Ramos (cell line): Measurements from ENCODE around the gene EML3.

Source experiments
- in situ Hi-C: fragments of 300-500 bp; cut with MboI; formaldehyde crosslinking; loops from one replicate; pipeline ENCODE4 v1.14.3; 2022; ENCODE audit warnings: low sequenced_read_pairs; ENCODE audit not compliant: unreplicated experiment

Gene EML3

GRCh38 chr11:62556875-62557631 lies 55.5 kb downstream of the EML3 start:
- in situ Hi-C loops, result loop anchor here (5.0 kb wide), 1 partner anchor 135 kb away; no protein-coding TSS in a partner anchor

DNA sequence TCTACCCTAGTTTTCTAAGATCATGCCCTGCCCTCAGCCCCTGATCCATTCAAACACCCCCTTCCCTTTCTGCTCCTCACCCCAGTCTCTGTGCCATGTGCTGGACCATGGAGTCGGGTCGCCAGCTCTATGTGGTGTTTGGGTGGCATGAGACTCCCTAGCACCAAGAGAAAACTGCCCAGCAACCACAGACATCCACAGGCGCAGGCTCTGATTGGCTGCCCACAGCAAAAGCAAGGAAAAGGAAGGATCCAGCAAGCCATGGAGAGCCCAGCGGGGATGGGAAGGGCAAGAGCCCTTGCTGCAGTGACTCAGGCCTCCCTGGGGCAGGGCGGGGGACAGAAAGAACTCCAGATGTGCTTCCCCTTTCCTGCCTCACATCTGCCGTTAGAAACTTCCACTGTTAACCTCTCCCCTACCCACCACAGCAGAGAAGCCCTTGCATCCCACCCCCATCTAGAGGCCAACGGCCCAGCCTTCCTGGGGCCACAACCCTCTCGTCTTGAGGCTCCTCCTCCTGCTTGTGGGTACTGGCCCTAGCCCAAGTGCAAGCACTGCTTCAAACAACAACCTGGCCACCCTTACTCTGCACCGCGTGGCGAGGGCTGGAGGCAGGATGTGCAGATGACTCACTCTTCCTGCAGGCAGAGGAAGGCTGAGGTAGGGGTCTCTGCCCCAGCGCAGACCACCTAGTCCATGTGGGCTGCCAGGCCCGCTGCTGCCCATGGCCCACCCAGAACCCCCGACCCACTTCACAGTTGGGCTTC lies 56.3 kb downstream of the EML3 start:
- in situ Hi-C loops, result loop anchor here (5.0 kb wide), 1 partner anchor 134 kb away; no protein-coding TSS in a partner anchor

GRCh38 chr11:62555464-62556107 lies 57.0 kb downstream of the EML3 start:
- in situ Hi-C loops, result loop anchor here (5.0 kb wide), 1 partner anchor 133 kb away; no protein-coding TSS in a partner anchor

DNA sequence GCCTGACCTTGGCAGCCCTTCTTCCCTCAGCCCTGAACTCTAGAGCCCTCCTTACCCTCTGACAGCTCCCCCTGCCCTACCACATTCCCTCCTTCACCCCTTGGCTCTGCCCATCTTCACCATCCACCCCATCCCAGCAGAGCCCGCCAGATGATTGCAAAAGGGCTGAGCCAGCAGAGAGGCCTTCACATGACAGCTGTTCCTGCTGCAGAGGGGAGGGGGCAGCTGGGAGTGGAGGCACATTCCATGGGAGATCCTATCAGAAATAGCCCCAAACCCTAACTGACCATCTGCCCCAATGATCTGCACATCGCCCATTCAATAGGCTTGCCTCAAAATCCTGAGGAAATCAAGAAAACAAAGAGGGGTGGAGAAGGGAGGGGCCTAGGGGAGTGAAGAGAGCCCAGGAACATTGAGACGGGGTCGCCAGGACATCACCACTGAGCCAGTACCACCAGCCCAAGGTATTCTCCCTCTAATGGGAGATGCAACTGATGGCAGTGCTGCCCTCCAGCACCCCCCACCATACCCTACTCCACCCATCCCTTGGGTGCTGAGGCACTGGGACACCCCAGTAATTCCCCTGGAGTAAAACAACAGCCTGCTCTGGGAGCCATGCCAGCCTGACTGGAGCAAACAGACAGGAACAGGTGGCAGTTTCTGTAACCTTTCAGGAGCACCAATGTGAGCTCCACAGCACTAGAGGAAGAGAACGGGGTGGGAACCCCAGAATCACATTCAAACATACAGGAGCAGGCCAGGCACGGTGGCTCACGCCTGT lies 58.0 kb downstream of the EML3 start:
- in situ Hi-C loops, result loop anchor here (5.0 kb wide), 1 partner anchor 132 kb away; no protein-coding TSS in a partner anchor

DNA sequence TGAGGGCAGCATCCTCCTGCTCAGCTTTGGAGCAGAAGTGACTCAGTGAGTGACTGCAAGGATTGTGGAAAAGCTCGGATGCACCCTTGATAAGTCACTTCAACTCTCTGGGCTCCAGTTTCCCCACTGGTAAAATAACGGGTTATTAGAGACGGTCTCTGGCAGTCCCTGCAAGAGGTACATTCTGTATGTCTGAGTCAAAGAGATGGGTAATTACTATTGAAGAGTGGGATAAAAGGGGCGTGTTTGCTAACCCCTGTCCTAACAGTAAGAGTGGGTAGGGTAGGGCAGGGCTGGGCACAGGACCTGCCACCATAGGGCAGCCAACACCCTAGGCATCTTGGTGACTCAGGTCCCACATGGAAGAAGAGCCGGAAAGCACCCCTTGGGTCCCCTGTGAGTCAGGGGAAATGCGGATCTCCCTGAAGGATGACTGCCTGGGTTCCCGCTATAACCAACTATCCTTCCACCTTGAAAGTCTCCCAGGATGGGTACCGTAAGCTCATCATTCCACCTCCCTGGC lies 58.7 kb downstream of the EML3 start:
- in situ Hi-C loops, result no loop called here

- in situ Hi-C loops, result no loop called here
These were observed 59.3 kb downstream of the EML3 start for GRCh38 chr11:62553080-62553838.

GRCh38 chr11:62552485-62553079 lies 60.0 kb downstream of the EML3 start:
- in situ Hi-C loops, result no loop called here
